Stimulated activated CD4-positive, alpha-beta T cell treated with anti-CD3 and anti-CD28 coated beads, TNF-alpha, amount 100 ng/mL, for 24 hours (primary cell): ENCODE results near the gene CDKAL1.
"Not testable (repeated sequence)": the region's sequence is repeated elsewhere in the genome, so short reads cannot be mapped to it uniquely, and the experiment has no call there.

Experiments
- DNase-seq, 3 experiments: peaks; one replicate each; pipeline ENCODE4 v3.0.0-alpha.2; 2020; ENCODE audit warnings: low read depth in 3 of 3

Gene CDKAL1

GRCh38 chr6:20594299-20594853, 60.1 kb downstream of the CDKAL1 start:
- not testable (repeated sequence) for DNase-seq

GRCh38 chr6:20599302-20600051, 65.2 kb downstream of the CDKAL1 start:
- no peak for DNase-seq

- no peak for DNase-seq
Measured at GRCh38 chr6:20600831-20601230, 66.6 kb downstream of the CDKAL1 start.

GRCh38 chr6:20604159-20604558, 69.9 kb downstream of the CDKAL1 start:
- no peak for DNase-seq

GRCh38 chr6:20605061-20605460, 70.8 kb downstream of the CDKAL1 start:
- DNase-seq: no peak

GRCh38 chr6:20605581-20605980, 71.3 kb downstream of the CDKAL1 start:
- no peak for DNase-seq

GRCh38 chr6:20606831-20607230, 72.6 kb downstream of the CDKAL1 start:
- no peak for DNase-seq

GRCh38 chr6:20608356-20608755, 74.1 kb downstream of the CDKAL1 start:
- DNase-seq: no peak

- no peak for DNase-seq
Measured at GRCh38 chr6:20608905-20609304, 74.6 kb downstream of the CDKAL1 start.

- DNase-seq: not testable (repeated sequence)
Measured at GRCh38 chr6:20609924-20610323, 75.7 kb downstream of the CDKAL1 start.

- no peak for DNase-seq
Measured at GRCh38 chr6:20610636-20611370, 76.5 kb downstream of the CDKAL1 start.

- DNase-seq: not testable (repeated sequence)
Measured at GRCh38 chr6:20617537-20617936, 83.3 kb downstream of the CDKAL1 start.

- no peak for DNase-seq
Measured at GRCh38 chr6:20620043-20620442, 85.8 kb downstream of the CDKAL1 start.

GRCh38 chr6:20623761-20624160, 89.5 kb downstream of the CDKAL1 start:
- no peak for DNase-seq

GRCh38 chr6:20626165-20626564, 91.9 kb downstream of the CDKAL1 start:
- DNase-seq: no peak

GRCh38 chr6:20629509-20629908, 95.3 kb downstream of the CDKAL1 start:
- no peak for DNase-seq

GRCh38 chr6:20630136-20630535, 95.9 kb downstream of the CDKAL1 start:
- no peak for DNase-seq

- no peak for DNase-seq
Measured at GRCh38 chr6:20630617-20631548, 96.6 kb downstream of the CDKAL1 start.

GRCh38 chr6:20631549-20631924, 97.3 kb downstream of the CDKAL1 start:
- no peak for DNase-seq

GRCh38 chr6:20632696-20633095, 98.4 kb downstream of the CDKAL1 start:
- DNase-seq: no peak

- no peak for DNase-seq
Measured at GRCh38 chr6:20633566-20634340, 99.5 kb downstream of the CDKAL1 start.
